HG02763 (cell line): Measurements from ENCODE around the gene FILIP1L.

Experiments
- ATAC-seq: cut with Tn5 transposase; IDR thresholded peaks from one replicate; pipeline ENCODE4 v1.9.1; 2021; ENCODE audit warnings: mild to moderate bottlenecking, moderate library complexity; ENCODE audit not compliant: unreplicated experiment

The FILIP1L gene

DNA sequence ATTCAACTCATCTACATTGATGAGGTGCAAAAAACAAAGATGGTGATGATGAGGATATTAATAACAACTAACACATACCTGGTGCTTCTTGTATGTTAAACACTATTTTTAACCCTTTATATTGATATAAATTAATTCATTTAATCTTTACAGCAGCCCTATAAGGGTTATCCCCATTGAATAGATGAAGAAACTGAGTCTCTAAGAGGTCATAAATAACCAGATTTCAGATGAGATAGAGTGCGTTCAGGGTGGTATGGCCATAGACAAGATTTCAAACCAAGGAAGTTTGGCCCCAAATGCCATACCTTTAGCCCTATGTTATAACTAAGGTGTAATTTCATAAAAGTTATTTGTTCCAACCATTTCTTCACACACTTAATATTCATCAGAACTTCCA is 214.1 kb downstream of the FILIP1L start:
- ATAC-seq, result no peak

GRCh38 chr3:99899603-99900002 is 214.7 kb downstream of the FILIP1L start:
- no peak for ATAC-seq

GRCh38 chr3:99896482-99896881 is 217.8 kb downstream of the FILIP1L start:
- ATAC-seq, result no peak

DNA sequence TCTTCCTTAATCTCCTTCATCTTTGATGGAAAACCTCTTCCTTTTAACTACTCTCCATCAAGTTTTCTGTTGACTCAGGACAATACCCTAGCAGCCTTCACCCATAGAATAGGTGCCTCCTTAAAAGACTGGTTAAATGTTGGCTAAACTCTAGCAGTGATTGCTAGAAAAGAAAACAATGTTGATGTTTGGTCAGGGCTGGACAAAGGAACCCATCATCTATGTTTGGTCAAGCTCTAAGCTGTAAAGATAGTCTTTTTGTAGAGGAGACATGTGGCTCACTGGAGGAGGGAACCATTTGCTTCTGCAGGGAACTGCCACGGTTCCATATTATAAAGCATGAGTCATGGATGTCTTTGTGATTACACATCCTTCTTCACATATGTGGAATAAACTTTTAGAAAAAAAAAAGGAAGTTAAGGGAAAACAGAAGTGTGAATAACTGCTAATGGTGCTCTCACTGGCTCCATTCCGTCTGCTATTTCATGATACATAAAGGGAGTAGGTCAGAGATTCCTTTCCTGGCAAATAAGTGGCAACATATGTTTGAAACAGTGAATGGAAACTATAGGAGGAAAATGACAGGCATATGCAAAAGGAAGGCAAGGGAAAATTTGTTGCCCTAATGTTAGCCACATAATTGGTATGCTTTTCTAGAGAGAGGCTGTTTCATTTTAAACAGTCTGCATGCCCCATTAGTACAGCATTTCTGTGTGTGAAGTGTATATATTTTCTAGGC is 218.4 kb downstream of the FILIP1L start:
- no peak for ATAC-seq

DNA sequence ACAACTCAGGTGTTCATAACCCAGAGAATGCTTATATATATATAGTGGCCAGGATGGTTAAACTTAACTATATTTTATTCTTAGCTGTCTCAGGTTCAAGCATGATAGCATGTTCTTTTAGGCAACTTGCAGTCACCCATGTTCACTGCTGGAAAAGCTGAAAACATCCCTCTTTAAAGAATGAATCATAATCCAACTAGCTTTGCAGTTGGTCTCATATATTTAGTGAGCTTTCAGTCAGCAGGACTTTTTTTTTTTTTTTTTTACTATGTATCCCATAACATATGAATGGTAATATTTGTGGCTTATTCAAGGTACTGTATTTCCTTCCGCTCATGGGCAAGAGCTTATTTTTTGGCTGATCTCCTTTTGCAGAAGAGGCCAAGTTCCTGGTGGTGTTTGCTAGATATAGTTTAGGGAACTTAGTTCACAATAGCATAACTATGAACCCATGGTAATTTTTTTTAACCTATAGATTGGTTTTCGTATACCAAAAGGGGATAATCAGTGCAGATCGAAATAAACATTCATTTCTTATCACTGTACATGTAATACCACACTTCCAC is 219.1 kb downstream of the FILIP1L start:
- ATAC-seq, result no peak

DNA sequence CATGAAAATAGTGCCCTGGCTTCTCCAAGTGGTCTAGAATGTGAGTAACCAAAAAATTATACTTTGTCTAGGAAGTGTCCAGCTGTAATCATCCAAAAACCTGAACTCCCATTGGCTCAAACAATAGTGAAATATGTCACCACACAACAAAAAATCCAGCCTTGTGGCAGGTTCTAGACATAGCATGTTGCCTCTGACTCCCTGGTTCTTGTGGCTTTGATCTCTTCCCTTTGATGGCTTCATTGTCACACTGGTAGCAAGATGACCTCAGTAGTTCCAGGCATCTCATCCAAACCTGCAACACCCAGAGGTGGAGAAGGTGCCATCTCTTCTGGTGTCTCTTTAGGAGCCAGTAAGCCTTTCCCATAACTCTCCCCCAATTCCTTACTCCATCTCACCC is 222.0 kb downstream of the FILIP1L start:
- no peak for ATAC-seq

DNA sequence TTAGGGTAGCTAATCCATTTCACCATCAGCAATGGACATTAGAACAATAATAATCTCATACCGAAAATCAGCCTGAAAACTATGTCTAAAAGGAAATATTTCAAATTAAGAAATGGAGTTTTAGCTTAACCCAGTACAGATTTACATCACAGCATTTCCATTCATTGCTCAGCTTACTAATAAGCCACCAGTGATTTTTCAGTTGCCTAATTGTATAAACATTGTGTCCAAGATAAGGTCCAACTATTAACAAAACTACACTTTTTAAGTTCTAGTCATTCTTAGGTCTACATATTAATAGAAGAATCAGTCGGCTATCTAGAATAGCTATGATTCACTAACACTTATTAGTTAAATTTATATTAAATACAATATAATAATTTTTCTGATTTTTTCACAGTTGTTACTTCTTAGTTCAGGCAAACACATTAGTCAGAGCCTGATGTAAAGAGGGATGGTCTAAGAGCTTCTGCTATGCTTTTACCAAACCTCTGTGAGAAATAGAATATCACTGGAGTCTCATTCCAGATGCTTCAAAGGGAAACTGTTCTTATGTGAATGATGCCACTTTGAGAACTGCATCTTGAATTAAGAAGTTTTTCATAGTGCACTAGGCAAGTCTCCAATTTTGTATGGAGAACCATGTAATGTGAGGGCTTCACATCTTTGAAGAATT is 222.6 kb downstream of the FILIP1L start:
- ATAC-seq, result no peak

GRCh38 chr3:99885851-99886250 is 228.4 kb downstream of the FILIP1L start:
- no peak for ATAC-seq

- ATAC-seq, result no peak
Measured at GRCh38 chr3:99885085-99885484, 229.2 kb downstream of the FILIP1L start.

GRCh38 chr3:99884484-99884883 is 229.8 kb downstream of the FILIP1L start:
- ATAC-seq, result no peak

DNA sequence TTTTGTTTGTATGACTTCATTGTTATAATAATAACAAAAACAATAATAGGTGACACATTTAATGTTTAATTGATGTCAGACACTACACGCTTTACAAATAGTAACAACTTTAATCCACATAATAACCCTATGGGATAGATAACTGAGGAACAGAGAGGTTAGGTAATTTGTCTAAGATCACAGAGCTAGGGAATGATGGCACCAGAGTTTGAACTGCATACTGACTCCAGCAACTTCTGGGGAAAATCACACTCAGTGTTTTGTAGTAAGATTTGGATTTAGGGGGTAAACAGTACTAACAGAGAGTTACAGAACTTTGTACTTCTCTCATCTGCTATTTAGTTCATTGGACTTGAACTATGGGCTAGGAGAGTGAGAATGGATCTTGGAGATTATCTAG is 230.6 kb downstream of the FILIP1L start:
- no peak for ATAC-seq

DNA sequence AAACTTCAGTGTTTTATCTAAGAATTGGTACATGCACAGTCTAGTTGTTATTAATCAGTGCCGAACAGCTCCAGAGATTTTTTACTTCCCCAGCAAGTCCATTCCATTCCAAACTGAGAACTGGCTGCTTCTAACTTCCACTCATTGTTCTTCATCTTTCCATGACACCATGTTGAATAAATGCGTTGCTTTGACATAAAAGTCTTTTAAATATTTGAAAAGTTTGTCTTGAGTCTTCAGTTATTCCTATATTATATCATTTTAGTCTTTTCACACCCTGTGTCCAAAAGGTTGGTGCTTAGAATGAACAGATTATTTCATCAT is 231.2 kb downstream of the FILIP1L start:
- no peak for ATAC-seq

DNA sequence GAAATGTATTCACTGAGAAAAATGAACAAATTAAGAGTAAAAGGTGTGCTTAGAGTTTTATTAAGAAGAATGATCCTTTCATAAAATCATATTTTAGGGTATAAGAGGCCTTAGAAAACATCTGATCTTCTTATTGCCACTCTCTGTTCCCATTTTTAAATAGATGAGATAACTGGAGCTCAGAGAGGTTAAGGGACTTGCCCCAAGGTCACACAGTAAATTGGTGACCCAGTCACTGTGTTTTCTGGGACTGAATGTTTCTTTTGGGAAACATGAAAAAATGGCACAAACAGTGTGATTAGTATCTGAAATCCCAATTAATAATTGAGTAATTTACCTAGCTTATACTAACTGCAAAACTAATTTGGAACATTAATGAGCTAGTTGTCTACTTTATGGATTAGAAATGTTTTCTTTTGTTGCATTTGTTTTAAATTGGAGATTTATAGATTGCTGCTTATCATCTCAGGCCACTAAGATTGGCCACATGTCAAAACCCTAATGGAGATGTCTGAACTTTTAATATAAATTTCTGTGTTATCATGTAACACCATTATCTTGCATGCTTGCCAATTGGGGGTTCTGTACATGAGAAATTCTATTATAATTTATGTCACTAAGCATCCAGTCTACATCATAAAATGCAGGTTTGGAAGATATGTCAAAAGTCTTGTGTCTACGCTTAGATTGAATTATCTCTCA is 231.7 kb downstream of the FILIP1L start:
- no peak for ATAC-seq

- ATAC-seq, result no peak
Measured at GRCh38 chr3:99881121-99881524, 233.2 kb downstream of the FILIP1L start.

DNA sequence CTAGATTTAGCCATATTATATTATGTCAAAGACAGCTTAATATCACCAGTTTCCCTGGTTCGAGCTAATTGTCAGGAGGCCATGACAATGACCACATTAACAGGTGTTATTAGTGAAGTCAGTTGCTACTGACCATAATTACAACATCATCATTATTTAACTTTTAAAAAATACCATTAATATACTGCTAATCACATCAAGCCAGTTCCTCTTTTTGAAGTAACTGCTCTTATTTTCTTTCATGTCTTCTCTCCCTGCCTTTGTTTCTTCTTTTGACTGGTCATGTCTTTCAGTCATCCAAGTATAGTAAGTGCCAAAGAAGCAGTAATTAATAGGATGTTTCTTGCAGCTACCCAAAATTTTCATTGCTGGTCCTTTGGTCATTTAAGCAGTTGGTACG is 235.0 kb downstream of the FILIP1L start:
- no peak for ATAC-seq

DNA sequence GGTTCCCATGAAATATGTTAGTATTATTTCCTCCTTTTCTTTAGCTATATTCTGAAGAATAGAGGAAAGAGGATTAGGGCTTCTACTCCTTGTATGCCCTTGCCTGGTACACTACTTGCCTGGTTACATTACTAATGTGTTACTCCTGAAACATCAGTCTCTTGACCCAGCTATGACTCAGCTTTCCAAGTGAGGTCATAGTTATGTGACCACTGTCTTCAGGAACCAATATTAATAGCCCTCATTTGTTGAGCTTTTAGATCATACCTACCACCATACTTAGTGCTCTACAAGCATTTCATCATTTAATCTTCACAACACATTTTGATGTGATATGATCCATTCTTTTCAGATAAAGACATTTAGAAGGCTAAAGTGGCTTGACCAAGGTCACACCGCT is 236.3 kb downstream of the FILIP1L start:
- ATAC-seq, result no peak

GRCh38 chr3:99877031-99877579 is 237.2 kb downstream of the FILIP1L start:
- no peak for ATAC-seq

- ATAC-seq, result peak; percentile 87
Measured at GRCh38 chr3:99875929-99876841, 238.1 kb downstream of the FILIP1L start.

GRCh38 chr3:99875581-99875928 is 238.7 kb downstream of the FILIP1L start:
- no peak for ATAC-seq

DNA sequence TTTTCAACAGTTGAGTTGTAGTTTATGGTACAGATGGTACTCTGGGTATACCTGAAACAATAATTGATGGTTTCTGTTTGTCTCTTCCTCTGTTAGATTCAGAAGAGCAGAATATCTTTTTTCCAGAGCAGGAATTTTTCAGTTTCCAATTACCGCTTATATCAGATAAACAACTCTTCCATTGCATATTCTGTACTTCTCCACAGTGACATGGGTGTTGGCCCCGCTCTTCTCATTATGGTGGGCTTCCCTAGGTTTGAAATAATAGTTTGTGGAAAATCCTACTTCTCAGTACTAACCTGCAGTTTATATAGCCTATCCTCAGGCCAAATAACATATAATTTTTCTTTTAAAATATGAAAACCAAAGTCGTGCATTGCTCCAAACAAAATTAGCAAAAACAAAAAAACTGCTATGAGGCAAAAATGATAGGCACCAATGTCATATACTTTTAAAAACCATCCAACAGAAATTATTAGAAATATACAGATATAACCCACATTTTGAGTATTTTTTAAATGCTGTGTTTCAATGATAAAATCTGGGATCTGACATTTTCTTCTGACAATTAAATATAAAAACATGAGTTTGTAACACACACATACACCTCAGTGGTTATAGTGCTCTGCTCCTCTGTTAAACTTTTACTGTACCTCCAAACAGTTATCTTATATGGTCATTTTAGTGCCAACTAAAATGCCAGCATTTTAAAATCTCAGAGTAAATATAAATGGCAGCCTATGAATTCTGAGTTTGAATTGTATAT is 239.9 kb downstream of the FILIP1L start:
- no peak for ATAC-seq
